ENCODE results near the gene SURF1.
A peak's percentile ranks its signal among the peaks of the same experiment; 100 is the strongest.
"Not testable (repeated sequence)": the region's sequence is repeated elsewhere in the genome, so short reads cannot be mapped to it uniquely, and the experiment has no call there.

SURF1 gene

DNA sequence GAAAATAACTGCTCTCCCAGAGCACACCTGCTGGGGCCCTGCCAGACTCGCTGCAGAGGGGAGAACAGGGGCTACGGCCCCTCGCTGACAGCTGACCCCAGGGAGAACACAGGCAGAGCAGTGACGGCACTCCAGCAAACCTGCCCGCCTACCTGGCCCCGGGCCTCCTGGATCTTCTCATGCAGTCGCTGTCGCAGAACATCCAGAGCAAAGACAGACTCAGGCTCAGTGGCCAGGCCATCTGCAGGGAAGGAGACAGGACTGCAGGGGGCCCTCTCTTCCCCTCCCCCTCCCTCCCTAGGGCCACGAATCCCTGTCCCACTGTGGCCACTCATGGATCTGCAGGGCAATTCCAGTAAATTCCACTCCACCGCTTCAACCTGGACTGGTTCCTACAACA is 22.7 kb downstream of the SURF1 start:
- TF ChIP-seq, protein P1, sequence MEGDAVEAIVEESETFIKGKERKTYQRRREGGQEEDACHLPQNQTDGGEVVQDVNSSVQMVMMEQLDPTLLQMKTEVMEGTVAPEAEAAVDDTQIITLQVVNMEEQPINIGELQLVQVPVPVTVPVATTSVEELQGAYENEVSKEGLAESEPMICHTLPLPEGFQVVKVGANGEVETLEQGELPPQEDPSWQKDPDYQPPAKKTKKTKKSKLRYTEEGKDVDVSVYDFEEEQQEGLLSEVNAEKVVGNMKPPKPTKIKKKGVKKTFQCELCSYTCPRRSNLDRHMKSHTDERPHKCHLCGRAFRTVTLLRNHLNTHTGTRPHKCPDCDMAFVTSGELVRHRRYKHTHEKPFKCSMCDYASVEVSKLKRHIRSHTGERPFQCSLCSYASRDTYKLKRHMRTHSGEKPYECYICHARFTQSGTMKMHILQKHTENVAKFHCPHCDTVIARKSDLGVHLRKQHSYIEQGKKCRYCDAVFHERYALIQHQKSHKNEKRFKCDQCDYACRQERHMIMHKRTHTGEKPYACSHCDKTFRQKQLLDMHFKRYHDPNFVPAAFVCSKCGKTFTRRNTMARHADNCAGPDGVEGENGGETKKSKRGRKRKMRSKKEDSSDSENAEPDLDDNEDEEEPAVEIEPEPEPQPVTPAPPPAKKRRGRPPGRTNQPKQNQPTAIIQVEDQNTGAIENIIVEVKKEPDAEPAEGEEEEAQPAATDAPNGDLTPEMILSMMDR (IDR thresholded peaks at IDR 0.05; ENCODE audit: extremely low read depth, missing control alignments): no peak
- DNase-seq (ENCODE audit: low spot score): no peak

DNA sequence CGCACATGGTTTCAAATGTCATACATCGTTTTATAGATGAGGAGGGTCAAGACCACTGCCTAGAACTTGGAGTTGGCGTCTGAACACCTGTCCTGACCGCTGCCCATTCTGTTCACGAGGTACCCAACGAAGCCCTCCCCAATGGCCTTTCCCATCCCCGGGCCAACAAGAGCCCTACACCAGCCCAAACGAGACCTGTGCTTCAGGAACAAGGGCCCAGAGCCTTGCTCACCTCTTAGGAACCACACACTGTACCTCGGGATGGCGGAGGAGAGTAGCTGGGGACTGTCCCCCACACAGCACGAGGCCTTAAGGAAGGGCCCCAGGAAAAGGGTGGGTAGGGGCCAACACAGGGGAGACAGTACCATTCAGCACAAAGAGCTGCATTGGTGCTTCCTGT is 23.3 kb downstream of the SURF1 start:
- TF ChIP-seq, protein P1 (IDR thresholded peaks at IDR 0.05; ENCODE audit: extremely low read depth, missing control alignments): no peak
- DNase-seq (ENCODE audit: low spot score): no peak

DNA sequence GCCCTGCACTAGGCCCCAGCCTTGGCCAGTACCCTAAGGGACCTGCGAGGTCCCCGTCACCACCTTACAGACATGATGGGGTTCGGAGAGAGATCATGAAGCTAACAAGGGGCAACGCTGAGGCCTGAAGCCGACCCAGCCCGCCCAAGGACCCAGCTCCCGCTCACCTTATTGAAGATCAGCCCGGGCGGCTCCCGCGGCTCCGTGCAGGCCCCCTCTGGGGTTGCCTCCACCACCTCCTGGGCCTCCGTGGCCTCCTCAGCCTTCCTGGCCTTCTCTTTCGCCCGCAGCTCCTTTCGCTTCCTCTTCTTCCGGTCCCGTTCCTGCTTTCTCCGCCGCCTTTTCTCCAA is 23.9 kb downstream of the SURF1 start:
- TF ChIP-seq, protein P1 (IDR thresholded peaks at IDR 0.05; ENCODE audit: extremely low read depth, missing control alignments): no peak
- DNase-seq (ENCODE audit: low spot score): no peak

DNA sequence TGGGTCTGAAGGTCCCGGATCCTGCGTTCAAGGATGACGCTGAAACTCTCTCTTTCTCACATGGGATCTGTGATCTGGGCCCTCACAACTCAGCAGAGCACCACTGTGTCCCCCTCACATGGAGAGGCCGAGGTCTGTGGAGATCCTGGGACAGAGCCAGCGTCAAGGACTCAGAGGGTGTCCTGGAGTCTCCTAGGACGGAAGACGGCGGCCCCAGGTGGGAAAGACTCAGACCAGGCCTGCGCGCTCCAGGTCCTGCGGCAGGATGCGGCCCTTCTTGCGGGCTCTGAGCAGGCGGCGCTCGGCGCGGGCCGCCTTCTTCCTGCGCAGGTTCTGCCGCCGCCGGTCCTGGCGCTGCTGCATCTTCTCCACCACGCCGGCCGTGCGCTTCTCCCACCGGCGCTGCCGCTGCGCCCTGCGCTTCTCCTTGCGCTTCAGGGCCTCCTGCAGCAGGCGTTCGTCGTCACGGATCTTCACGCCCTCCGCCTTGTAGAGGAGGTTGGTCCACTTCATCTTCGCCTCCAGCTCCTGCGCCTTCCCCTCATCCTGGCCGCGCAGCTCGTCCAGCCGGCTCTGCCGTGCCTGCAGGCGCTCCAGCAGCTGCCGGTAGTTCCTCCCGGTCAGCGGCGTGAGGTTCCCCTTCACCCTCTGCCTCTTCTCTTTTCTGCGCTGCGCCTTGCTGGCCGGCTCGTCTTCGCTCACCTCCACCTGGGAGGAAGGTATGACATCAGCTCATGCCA is 24.5 kb downstream of the SURF1 start:
- DNase-seq (ENCODE audit: low spot score): no peak
- TF ChIP-seq, protein P1 (IDR thresholded peaks at IDR 0.05; ENCODE audit: extremely low read depth, missing control alignments): no peak

DNA sequence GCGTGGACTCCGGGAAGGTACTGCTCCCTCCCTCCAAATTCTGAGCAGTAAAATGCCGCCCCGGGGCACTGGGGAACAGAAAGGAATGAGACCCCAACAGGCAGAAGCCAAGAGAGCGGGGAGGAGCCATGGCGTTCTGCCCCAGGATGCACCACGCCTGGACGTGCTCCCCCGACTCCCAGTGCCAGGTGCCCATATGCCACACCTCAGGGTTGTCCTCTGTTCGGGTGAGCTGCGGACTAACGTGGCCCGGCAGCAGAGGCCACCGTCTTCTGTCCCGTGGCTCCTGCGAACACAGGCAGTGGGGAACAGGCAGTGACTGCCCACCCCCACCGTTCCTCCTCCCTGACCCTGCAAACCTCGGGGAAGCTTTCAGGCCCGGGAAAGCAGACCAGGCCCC is 25.1 kb downstream of the SURF1 start:
- no peak for DNase-seq (ENCODE audit: low spot score)
- TF ChIP-seq, protein P1 (IDR thresholded peaks at IDR 0.05; ENCODE audit: extremely low read depth, missing control alignments): no peak

DNA sequence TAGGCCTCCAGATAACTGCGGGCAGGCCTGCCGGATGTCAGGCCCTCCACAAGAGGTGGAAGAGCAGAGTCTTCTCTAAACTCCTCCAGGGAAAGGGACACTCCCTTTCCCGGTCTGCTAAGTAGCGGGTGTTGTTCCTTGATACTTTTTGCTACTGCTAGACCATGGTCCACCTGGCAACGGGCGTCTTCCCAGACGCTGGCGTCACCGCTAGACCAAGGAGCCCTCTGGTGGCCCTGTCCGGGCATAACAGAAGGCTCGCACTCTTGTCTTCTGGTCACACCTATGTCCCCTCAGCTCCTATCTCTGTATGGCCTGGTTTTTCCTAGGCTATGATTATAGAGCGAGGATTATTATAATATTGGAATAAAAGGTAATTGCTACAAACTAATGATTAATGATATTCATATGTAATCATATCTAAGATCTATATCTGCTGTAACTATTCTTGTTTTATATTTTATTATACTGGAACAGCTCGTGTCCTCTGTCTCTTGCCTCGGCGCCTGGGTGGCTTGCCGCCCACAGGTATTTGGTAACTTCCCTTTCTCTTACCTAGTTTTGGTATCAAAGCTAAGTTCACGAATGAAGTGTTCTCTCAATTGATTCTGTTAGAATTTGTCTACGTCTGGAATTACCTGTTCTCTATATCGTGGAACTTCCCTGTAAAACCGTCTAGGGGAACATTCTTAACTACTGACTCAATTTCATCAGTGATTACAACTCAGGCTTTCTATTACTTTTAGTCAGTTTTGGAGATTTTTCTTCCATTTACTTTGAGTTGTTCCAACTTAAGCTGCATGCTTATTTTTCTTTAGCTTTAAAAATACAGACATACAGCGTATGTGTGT is 26.8 kb downstream of the SURF1 start:
- TF ChIP-seq, protein P1 (IDR thresholded peaks at IDR 0.05; ENCODE audit: extremely low read depth, missing control alignments): peak; percentile 12
- DNase-seq (ENCODE audit: low spot score): not testable (repeated sequence)

DNA sequence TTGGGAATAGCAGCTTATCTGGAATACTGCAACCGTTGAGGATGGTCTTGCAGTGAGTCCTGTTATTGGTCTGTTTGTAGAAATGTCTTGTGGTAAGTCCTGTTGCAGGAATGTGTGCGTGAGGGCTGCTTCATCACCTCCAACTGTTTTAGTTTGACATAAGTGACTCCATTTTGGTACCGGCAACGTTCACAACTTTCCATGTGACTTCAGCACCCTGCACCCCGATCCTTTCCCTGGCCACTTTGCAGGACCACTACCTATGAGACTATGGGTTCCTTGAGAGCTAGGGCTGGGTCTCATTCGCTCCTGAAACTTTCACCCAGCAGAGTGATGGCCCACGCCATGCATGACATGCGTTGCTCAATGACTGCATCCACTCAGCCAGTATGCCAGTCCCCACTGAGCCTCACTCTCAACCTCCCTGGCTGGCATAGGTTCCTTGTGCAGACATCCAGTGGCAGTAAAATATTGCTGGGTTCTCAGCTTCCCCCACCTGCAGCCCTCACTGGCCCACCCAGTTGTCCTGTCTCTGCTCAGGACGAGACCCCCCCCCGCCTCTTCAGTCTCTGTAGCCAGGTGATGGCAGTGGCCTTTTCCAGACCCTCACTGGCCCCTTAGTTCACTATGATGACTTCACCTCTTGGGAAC is 28.3 kb downstream of the SURF1 start:
- DNase-seq (ENCODE audit: low spot score): no peak
- TF ChIP-seq, protein P1 (IDR thresholded peaks at IDR 0.05; ENCODE audit: extremely low read depth, missing control alignments): no peak

DNA sequence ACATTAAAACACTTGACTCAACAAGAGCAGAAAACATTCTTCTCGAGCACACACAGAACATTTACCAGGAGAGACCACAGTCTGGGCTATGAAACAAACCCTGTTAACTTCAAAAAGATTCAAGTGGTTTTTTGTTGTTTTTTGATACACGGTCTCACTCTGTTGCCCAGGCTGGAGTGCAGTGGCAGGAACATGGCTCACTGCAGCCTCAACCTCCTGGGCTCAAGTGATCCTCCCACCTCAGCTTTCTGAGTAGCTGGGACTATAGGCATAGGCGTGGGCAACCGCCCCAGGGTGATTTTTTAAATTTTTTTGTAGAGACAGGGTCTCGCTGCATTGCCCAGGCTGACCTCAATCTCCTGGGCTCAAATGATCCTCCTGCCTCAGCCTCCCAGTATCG is 29.3 kb downstream of the SURF1 start:
- DNase-seq (ENCODE audit: low spot score): not testable (repeated sequence)

All from GM20000 (cell line).